ENCODE measurements around the gene GGACT. TPM values are rescaled to one million over a fixed set of nuclear protein-coding genes. Genes with fewer than 3 reads are reported as not detected.

The GGACT gene
- total RNA-seq, 1 experiment from 2014 or later = 2.5 TPM

- Histone ChIP-seq H3K4me1 (ENCODE audit: control insufficient read depth, insufficient read depth, low read length) (peaks cover 12% of the 10 kb centered on the region), H3K9me3 (ENCODE audit: control insufficient read depth, insufficient read depth, low read depth, low read length) (no peaks in the 10 kb centered on the region), H3K4me3 (ENCODE audit: low read depth in 2 of 2, low read length in 2 of 2) (no peak overlapping the region), H3K36me3 (ENCODE audit: control insufficient read depth, insufficient read depth, low read length) (no peaks in the 10 kb centered on the region; the same call in 1 of the 2 replicates), H3K27ac (ENCODE audit: low read length) (peak overlapping the region; percentile 77), H3K27me3 (ENCODE audit: control insufficient read depth, insufficient read depth, low read length) (no peaks in the 10 kb centered on the region)
- ChIA-PET POLR2A (no interaction called here), CTCF (no interaction called here)
- DNase-seq (ENCODE audit: low read depth, low spot score) = no peak
- intact Hi-C loops (cut with micrococcal nuclease; ENCODE audit: unreplicated experiment) = loop anchor here (5.0 to 10.0 kb wide), 3 partner anchors 122 to 859 kb away; no protein-coding TSS in a partner anchor
- no TSS peak for BruUV-seq (replicated peaks)
- in situ Hi-C loops (cut with HindIII; ENCODE audit: low pct_unique_long_range_greater_than_20kb, low sequenced_read_pairs) = no loop called here
- no peak for ATAC-seq
- TF ChIP-seq POLR2AphosphoS5 (IDR thresholded peaks at IDR 0.05; ENCODE audit: low read depth, low read length) (no peak), TCF7L2 (IDR thresholded peaks at IDR 0.05; ENCODE audit: low read depth, low read length) (no peak), SIN3A (IDR thresholded peaks at IDR 0.05; ENCODE audit: borderline replicate concordance, insufficient read depth, low read depth, low read length) (no peak), REST (IDR thresholded peaks at IDR 0.05; ENCODE audit: insufficient read depth in 1 of 2, low read depth in 2 of 2, low read length in 1 of 2) (no peak), CTCF (IDR thresholded peaks at IDR 0.05) (no peak)
These were observed 74.5 kb downstream of the GGACT start for GRCh38 chr13:100513987-100514670.

GRCh38 chr13:100513171-100513570 is 75.4 kb downstream of the GGACT start:
- peaks cover 12% of the 10 kb centered on the region for H3K4me1 ChIP-seq (ENCODE audit: control insufficient read depth, insufficient read depth, low read length)
- intact Hi-C loops (cut with micrococcal nuclease; ENCODE audit: unreplicated experiment) = loop anchor here (5.0 to 10.0 kb wide), 3 partner anchors 121 to 858 kb away; no protein-coding TSS in a partner anchor
- H3K27ac ChIP-seq (ENCODE audit: low read length) = peak overlapping the region; percentile 77
- TF ChIP-seq REST (IDR thresholded peaks at IDR 0.05; ENCODE audit: insufficient read depth in 1 of 2, low read depth in 2 of 2, low read length in 1 of 2) = no peak
- no peak for TF ChIP-seq SIN3A (IDR thresholded peaks at IDR 0.05; ENCODE audit: borderline replicate concordance, insufficient read depth, low read depth, low read length)
- TF ChIP-seq CTCF (IDR thresholded peaks at IDR 0.05) = no peak
- no peak for TF ChIP-seq TCF7L2 (IDR thresholded peaks at IDR 0.05; ENCODE audit: low read depth, low read length)
- no peak for TF ChIP-seq POLR2AphosphoS5 (IDR thresholded peaks at IDR 0.05; ENCODE audit: low read depth, low read length)
- no peak overlapping the region for H3K4me3 ChIP-seq (ENCODE audit: low read depth in 2 of 2, low read length in 2 of 2)
- no peak for ATAC-seq
- no peak for DNase-seq (ENCODE audit: low read depth, low spot score)
- H3K27me3 ChIP-seq (ENCODE audit: control insufficient read depth, insufficient read depth, low read length) = no peaks in the 10 kb centered on the region
- ChIA-PET CTCF (no interaction called here), POLR2A (no interaction called here)
- in situ Hi-C loops (cut with HindIII; ENCODE audit: low pct_unique_long_range_greater_than_20kb, low sequenced_read_pairs) = no loop called here
- no peaks in the 10 kb centered on the region for H3K9me3 ChIP-seq (ENCODE audit: control insufficient read depth, insufficient read depth, low read depth, low read length)
- H3K36me3 ChIP-seq (ENCODE audit: control insufficient read depth, insufficient read depth, low read length) = no peaks in the 10 kb centered on the region; the same call in 1 of the 2 replicates
- BruUV-seq (replicated peaks) = no TSS peak

Measured in Panc1 (cell line).